ENCODE measurements around the gene TPPP2.

The TPPP2 gene

DNA sequence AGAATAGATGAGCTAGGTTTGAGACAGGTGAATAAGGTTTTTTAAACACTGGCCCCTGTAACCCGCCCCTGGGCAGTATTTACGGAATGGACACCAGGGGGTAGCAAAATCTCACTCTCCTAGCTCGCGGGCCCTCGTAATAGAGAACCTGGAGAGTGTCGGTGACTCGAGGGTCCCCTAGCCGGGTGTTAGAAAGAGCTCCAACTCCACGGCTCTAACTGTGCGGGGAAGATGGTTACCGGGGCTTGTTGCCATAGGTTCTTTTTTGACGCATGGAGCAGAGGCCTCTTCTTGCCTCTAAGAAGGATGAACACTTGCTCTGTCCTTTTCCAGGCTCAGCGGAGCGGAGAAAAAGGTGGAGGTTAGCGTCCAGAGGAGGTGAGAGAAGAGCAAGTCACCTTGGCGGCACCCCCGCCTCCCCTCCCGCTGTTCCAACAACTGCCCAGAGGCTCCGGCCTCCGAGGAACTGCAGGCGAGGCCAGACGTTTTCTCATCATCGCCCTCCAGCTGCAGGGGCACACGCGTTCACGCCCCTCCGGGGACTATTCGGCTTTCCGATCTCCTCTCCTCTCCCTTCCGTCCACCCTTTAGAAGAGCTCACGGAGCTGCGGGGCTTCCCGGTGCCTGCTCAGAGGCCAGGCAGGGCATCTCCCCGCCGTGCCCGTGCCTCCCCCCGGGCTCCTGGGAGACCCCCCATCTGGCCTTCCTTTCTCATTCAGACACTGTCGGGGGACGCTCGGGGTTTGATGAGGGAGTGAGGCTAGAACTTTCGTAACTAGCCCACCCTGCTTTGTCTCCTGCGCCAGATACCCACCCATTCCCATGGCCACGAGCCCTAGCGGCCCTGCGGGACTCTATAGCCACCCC, 38.7 kb downstream of the TPPP2 start:
- H3K4me3 ChIP-seq (ENCODE audit: low read depth, low read length): peak overlapping the region; percentile 4
- TF ChIP-seq, protein P1, sequence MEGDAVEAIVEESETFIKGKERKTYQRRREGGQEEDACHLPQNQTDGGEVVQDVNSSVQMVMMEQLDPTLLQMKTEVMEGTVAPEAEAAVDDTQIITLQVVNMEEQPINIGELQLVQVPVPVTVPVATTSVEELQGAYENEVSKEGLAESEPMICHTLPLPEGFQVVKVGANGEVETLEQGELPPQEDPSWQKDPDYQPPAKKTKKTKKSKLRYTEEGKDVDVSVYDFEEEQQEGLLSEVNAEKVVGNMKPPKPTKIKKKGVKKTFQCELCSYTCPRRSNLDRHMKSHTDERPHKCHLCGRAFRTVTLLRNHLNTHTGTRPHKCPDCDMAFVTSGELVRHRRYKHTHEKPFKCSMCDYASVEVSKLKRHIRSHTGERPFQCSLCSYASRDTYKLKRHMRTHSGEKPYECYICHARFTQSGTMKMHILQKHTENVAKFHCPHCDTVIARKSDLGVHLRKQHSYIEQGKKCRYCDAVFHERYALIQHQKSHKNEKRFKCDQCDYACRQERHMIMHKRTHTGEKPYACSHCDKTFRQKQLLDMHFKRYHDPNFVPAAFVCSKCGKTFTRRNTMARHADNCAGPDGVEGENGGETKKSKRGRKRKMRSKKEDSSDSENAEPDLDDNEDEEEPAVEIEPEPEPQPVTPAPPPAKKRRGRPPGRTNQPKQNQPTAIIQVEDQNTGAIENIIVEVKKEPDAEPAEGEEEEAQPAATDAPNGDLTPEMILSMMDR (IDR thresholded peaks at IDR 0.05): peak; percentile 79
- H3K79me2 ChIP-seq: peaks cover 2% of the 10 kb centered on the region
- no peak overlapping the region for H3K9ac ChIP-seq
- peak overlapping the region; percentile 96 for H3K4me2 ChIP-seq (ENCODE audit: low read length)
- peak overlapping the region; percentile 61 for H3K27ac ChIP-seq
- H3K36me3 ChIP-seq (ENCODE audit: control insufficient read depth, insufficient read depth, low read length): no peaks in the 10 kb centered on the region
- no peaks in the 10 kb centered on the region for H3K27me3 ChIP-seq (ENCODE audit: control insufficient read depth, insufficient read depth, low read length)
- H3K9me3 ChIP-seq (ENCODE audit: control insufficient read depth, low read length): no peaks in the 10 kb centered on the region
- peak overlapping the region; percentile 94 for H2AFZ ChIP-seq
- H3K4me1 ChIP-seq: peaks cover 25% of the 10 kb centered on the region

DNA sequence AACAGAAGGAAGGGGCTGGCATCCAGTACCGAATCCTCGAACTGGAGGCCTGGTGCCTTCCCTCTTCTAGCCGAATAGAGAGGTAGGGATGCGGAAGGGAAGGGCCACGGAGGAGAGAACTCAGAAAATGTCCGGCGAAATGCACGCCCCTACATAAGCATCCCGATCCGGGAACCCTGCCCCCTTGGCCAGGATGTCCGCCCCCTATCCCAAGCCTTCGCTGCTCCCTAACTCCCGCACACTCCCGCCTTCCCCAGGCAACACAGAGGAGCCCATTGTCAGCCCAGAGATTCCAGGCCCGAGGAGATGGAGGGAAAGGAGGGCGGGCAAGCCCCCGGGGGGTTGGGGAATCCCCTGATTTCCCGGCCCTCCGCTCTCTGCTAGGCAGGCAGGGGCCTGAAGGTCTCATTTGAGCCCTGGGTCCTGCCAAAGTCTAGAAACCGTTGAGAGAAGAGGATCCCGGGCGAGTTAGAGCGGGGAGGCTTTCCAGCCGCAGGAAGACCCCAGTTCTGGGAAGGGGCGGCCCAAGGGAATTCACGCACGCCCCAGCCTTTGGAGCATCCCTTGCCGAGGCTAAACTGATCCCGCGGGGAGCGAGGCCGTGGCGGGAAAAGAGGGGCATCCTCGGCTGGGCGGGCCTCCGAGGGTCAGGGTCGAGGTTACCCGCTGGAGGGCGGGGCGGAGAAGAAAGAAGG, 39.5 kb downstream of the TPPP2 start:
- H3K4me2 ChIP-seq (ENCODE audit: low read length): peak overlapping the region; percentile 96
- no peaks in the 10 kb centered on the region for H3K9me3 ChIP-seq (ENCODE audit: control insufficient read depth, low read length)

DNA sequence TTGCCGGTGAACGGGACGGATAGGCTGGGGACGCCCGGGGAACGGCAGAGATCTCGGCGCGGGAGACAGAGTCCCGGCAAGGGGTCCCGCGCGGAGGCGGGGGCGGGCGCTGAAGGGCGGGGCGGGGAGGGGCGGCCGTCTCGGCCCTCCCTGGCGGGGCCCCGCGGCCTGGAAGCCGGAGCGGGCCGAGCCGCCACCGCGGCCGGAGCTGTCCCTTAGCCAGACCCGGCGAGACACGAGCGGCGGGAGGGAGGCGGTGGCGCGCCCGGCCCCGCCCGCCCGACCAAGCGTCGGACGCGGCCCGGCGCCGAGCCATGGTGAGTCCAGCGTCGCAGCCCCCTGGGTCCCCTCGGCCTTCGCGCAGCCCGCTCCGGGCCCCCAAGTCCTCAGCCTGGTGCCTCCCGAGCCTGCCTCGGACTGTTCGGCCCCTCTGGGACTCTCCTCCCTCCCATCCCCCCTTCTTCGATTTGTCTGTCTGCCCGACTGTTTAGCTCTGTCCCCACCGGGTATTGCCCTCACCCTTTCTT, 40.1 kb downstream of the TPPP2 start, which contains the start of gene ARHGEF40:
Gene ARHGEF40, plus strand, starts transcription at position 222 of the 527 bp plus-strand sequence. Its CDS starts 93 bp downstream, at position 315.
- no peaks in the 10 kb centered on the region for H3K9me3 ChIP-seq (ENCODE audit: control insufficient read depth, low read length)
- H3K36me3 ChIP-seq (ENCODE audit: control insufficient read depth, insufficient read depth, low read length): no peaks in the 10 kb centered on the region
- peaks cover 25% of the 10 kb centered on the region for H3K4me1 ChIP-seq
- TF ChIP-seq, protein P1 (IDR thresholded peaks at IDR 0.05): no peak
- peak within 1 kb of the TSS; percentile 94 for H2AFZ ChIP-seq
- H3K9ac ChIP-seq: no peak within 1 kb of the TSS
- H3K27ac ChIP-seq: peak within 1 kb of the TSS; percentile 75
- peak within 1 kb of the TSS; percentile 94 for H3K4me3 ChIP-seq (ENCODE audit: low read depth, low read length)
- H3K4me2 ChIP-seq (ENCODE audit: low read length): peak within 1 kb of the TSS; percentile 96
- peaks cover 6% of the 10 kb centered on the region for H3K79me2 ChIP-seq
- no peaks in the 10 kb centered on the region for H3K27me3 ChIP-seq (ENCODE audit: control insufficient read depth, insufficient read depth, low read length)

More for the DNA sequence above, 39.5 kb downstream of the TPPP2 start:
- Histone ChIP-seq H3K79me2 (peaks cover 4% of the 10 kb centered on the region), H3K4me1 (peaks cover 25% of the 10 kb centered on the region), H3K36me3 (ENCODE audit: control insufficient read depth, insufficient read depth, low read length) (no peaks in the 10 kb centered on the region), H3K9ac (no peak overlapping the region), H3K27ac (peak overlapping the region; percentile 61), H3K4me3 (ENCODE audit: low read depth, low read length) (peak overlapping the region; percentile 50), H2AFZ (peak overlapping the region; percentile 94), H3K27me3 (ENCODE audit: control insufficient read depth, insufficient read depth, low read length) (no peaks in the 10 kb centered on the region)
- TF ChIP-seq, protein P1 (IDR thresholded peaks at IDR 0.05): no peak

DNA sequence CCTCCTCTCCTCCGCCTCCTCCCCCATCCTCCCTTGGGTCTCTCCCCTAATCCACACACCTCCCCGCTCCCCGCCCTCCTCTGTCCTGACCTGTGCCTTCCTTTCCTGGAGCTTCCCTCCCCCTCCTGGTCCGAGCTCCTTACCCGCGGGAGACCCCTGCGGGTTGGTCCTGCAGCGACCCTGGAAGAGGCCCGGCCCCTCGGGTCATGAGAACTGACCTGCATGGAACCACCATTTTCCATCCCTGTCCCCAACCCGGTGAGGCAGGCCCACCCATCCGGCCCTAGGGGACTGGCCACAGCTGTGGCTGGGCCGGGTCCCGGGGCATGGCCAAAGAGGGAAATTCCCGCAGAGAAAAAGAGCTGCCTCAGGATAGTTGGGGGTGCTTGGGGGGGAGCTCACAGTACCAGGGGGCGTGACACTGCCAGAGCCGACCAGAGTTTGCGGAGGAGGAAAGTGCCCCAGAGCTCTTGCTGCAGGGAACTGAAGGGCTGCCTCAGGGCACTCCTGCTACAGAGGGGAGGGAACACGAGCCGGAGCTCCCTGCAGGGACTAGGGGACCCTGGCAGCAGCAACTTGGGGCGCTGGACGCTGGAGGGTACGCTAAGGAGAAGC, 40.7 kb downstream of the TPPP2 start:
- TF ChIP-seq, protein P1 (IDR thresholded peaks at IDR 0.05): peak; percentile 9

More for the DNA sequence above, 40.7 kb downstream of the TPPP2 start:
- peak overlapping the region; percentile 75 for H3K27ac ChIP-seq
- H3K4me2 ChIP-seq (ENCODE audit: low read length): peak overlapping the region; percentile 96
- H3K27me3 ChIP-seq (ENCODE audit: control insufficient read depth, insufficient read depth, low read length): no peaks in the 10 kb centered on the region
- peak overlapping the region; percentile 94 for H3K4me3 ChIP-seq (ENCODE audit: low read depth, low read length)
- no peaks in the 10 kb centered on the region for H3K36me3 ChIP-seq (ENCODE audit: control insufficient read depth, insufficient read depth, low read length)
- peaks cover 26% of the 10 kb centered on the region for H3K4me1 ChIP-seq
- H3K79me2 ChIP-seq: peaks cover 6% of the 10 kb centered on the region
- H3K9ac ChIP-seq: no peak overlapping the region
- H2AFZ ChIP-seq: peak overlapping the region; percentile 69
- H3K9me3 ChIP-seq (ENCODE audit: control insufficient read depth, low read length): no peaks in the 10 kb centered on the region

Data from parathyroid adenoma (tissue), 2 donors.